GM19452 (cell line): Measurements from ENCODE around the gene SYPL2.
"Not testable (repeated sequence)": the region's sequence is repeated elsewhere in the genome, so short reads cannot be mapped to it uniquely, and the experiment has no call there.

Experiments
- ATAC-seq: cut with Tn5 transposase; IDR thresholded peaks from one replicate; pipeline ENCODE4 v1.9.1; 2021; ENCODE audit not compliant: unreplicated experiment

The SYPL2 gene

GRCh38 chr1:109470245-109470644 lies 3.9 kb downstream of the SYPL2 start:
- no peak for ATAC-seq

GRCh38 chr1:109472779-109473178 lies 6.4 kb downstream of the SYPL2 start:
- no peak for ATAC-seq

GRCh38 chr1:109473284-109474057 lies 7.1 kb downstream of the SYPL2 start:
- ATAC-seq: not testable (repeated sequence)

GRCh38 chr1:109474697-109475096 lies 8.4 kb downstream of the SYPL2 start:
- no peak for ATAC-seq

GRCh38 chr1:109475261-109475660 lies 8.9 kb downstream of the SYPL2 start:
- ATAC-seq: no peak

- no peak for ATAC-seq
Measured at GRCh38 chr1:109476825-109477224, 10.5 kb downstream of the SYPL2 start.

GRCh38 chr1:109477821-109478220 lies 11.5 kb downstream of the SYPL2 start:
- ATAC-seq: no peak

- ATAC-seq: no peak
Measured at GRCh38 chr1:109478806-109479205, 12.5 kb downstream of the SYPL2 start.

- ATAC-seq: no peak
Measured at GRCh38 chr1:109479311-109479710, 13.0 kb downstream of the SYPL2 start.

GRCh38 chr1:109479901-109480300 lies 13.6 kb downstream of the SYPL2 start:
- ATAC-seq: no peak

- no peak for ATAC-seq
Measured at GRCh38 chr1:109481646-109482045, 15.3 kb downstream of the SYPL2 start.

- ATAC-seq: no peak
Measured at GRCh38 chr1:109482242-109482641, 15.9 kb downstream of the SYPL2 start.

- peak; percentile 27 for ATAC-seq
Measured at GRCh38 chr1:109482791-109483671, 16.7 kb downstream of the SYPL2 start.

GRCh38 chr1:109483672-109484518 lies 17.5 kb downstream of the SYPL2 start, which contains the start of gene ATXN7L2:
Gene ATXN7L2 (plus strand): TSS chr1:109483905. CDS start chr1:109483954, 49 bp downstream.
- ATAC-seq: peak; percentile 85

GRCh38 chr1:109484519-109484975 lies 18.2 kb downstream of the SYPL2 start:
- ATAC-seq: no peak

- ATAC-seq: no peak
Measured at GRCh38 chr1:109485001-109485400, 18.7 kb downstream of the SYPL2 start.

- ATAC-seq: no peak
Measured at GRCh38 chr1:109487261-109487660, 20.9 kb downstream of the SYPL2 start.

GRCh38 chr1:109488201-109488600 lies 21.9 kb downstream of the SYPL2 start:
- ATAC-seq: no peak

- ATAC-seq: no peak
Measured at GRCh38 chr1:109488696-109489095, 22.4 kb downstream of the SYPL2 start.

- no peak for ATAC-seq
Measured at GRCh38 chr1:109490029-109490933, 23.9 kb downstream of the SYPL2 start.
